Measurements from ENCODE around the gene CZIB. TPM values are rescaled to one million over a fixed set of nuclear protein-coding genes. Genes with fewer than 3 reads are reported as not detected.

The CZIB gene
- total and polyA plus RNA-seq, 2 of the 13 experiments (the other 11 are each of a cell fraction or from before 2014, with no cell fraction given): 49.2 to 67.0 TPM

GRCh38 chr1:53220171-53220961 is at the start of gene CZIB (continued):
- TF ChIP-seq, protein P1, sequence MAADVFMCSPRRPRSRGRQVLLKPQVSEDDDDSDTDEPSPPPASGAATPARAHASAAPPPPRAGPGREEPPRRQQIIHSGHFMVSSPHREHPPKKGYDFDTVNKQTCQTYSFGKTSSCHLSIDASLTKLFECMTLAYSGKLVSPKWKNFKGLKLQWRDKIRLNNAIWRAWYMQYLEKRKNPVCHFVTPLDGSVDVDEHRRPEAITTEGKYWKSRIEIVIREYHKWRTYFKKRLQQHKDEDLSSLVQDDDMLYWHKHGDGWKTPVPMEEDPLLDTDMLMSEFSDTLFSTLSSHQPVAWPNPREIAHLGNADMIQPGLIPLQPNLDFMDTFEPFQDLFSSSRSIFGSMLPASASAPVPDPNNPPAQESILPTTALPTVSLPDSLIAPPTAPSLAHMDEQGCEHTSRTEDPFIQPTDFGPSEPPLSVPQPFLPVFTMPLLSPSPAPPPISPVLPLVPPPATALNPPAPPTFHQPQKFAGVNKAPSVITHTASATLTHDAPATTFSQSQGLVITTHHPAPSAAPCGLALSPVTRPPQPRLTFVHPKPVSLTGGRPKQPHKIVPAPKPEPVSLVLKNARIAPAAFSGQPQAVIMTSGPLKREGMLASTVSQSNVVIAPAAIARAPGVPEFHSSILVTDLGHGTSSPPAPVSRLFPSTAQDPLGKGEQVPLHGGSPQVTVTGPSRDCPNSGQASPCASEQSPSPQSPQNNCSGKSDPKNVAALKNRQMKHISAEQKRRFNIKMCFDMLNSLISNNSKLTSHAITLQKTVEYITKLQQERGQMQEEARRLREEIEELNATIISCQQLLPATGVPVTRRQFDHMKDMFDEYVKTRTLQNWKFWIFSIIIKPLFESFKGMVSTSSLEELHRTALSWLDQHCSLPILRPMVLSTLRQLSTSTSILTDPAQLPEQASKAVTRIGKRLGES (CRISPR knock-in tag; IDR thresholded peaks at IDR 0.05; ENCODE audit: borderline replicate concordance): peak; percentile 60; the same call in 1 of the 2 replicates
- no peak for TF ChIP-seq SMAD9 (CRISPR knock-in tag; IDR thresholded peaks at IDR 0.05)
- no peak for TF ChIP-seq SMAD3 (CRISPR knock-in tag; IDR thresholded peaks at IDR 0.05)

DNA sequence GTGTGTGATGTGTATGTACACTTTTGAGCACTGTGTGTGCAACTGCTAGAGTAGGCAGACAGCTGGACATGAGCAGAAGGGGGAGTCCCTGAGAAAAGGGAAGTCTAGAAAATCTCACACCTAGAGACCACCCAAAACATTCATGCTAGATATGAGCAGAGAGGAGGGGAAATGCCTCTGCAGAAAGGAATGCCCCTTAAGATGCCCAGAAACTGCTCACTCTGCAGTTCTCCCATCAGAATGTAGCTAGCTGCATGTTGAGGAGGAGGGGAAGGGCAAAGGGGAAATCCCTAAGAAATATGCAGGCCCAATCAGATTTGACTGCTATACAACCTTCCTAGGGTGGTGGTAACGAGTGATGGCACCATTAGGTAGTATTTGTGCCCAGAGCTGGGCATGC is 49.7 kb upstream of the CZIB start:
- ATAC-seq (no peak), DNase-seq (ENCODE audit: low spot score) (no peak), FAIRE-seq (no peak)
- POLR2A ChIA-PET: no interaction called here
- Histone ChIP-seq H3K27me3 (ENCODE audit: control insufficient read depth in 1 of 2, insufficient read depth in 2 of 2, low read length in 2 of 2) (no peaks in the 10 kb centered on the region), H3K27ac (ENCODE audit: extremely low read length, insufficient read depth, low read length) (no peak overlapping the region), H2AFZ (ENCODE audit: low read length) (no peak overlapping the region), H3K79me2 (ENCODE audit: insufficient read depth, low read length) (no peaks in the 10 kb centered on the region), H3K9me3 (ENCODE audit: low read length) (no peaks in the 10 kb centered on the region), H4K20me1 (ENCODE audit: insufficient read depth, low read length) (no peaks in the 10 kb centered on the region), H3K4me1 (ENCODE audit: insufficient read depth, low read length) (no peaks in the 10 kb centered on the region), H3K36me3 (replicated peaks in 1 of 2; ENCODE audit: control insufficient read depth in 1 of 2, insufficient read depth in 2 of 2, low read length in 2 of 2) (peaks cover 7 to 11% of the 10 kb centered on the region in 2 experiments; a peak in 4 of 5 replicates), H3K4me2 (ENCODE audit: low read depth, low read length) (no peak overlapping the region), H3K9ac (ENCODE audit: insufficient read depth, low read depth, low read length) (no peak overlapping the region), H3K4me3 (replicated peaks in 1 of 3; ENCODE audit: insufficient read depth in 1 of 3, low read depth in 2 of 3, low read length in 3 of 3) (no peak overlapping the region)
- BruUV-seq (replicated peaks): no TSS peak
- intact Hi-C loops (cut with micrococcal nuclease; ENCODE audit: unreplicated experiment) (no loop called here), in situ Hi-C loops (cut with HindIII; ENCODE audit: extremely low pct_ligation_motif_present, low pct_unique_long_range_greater_than_20kb) (no loop called here)
- 96% methylated on average over 1 of the region's 1 CpG for WGBS (ENCODE audit: low lambda C conversion rate)
- CTCF ChIA-PET (ENCODE audit: low intra/inter-chr PET ratio, low total read pairs): no interaction called here
- TF ChIP-seq, protein P2, sequence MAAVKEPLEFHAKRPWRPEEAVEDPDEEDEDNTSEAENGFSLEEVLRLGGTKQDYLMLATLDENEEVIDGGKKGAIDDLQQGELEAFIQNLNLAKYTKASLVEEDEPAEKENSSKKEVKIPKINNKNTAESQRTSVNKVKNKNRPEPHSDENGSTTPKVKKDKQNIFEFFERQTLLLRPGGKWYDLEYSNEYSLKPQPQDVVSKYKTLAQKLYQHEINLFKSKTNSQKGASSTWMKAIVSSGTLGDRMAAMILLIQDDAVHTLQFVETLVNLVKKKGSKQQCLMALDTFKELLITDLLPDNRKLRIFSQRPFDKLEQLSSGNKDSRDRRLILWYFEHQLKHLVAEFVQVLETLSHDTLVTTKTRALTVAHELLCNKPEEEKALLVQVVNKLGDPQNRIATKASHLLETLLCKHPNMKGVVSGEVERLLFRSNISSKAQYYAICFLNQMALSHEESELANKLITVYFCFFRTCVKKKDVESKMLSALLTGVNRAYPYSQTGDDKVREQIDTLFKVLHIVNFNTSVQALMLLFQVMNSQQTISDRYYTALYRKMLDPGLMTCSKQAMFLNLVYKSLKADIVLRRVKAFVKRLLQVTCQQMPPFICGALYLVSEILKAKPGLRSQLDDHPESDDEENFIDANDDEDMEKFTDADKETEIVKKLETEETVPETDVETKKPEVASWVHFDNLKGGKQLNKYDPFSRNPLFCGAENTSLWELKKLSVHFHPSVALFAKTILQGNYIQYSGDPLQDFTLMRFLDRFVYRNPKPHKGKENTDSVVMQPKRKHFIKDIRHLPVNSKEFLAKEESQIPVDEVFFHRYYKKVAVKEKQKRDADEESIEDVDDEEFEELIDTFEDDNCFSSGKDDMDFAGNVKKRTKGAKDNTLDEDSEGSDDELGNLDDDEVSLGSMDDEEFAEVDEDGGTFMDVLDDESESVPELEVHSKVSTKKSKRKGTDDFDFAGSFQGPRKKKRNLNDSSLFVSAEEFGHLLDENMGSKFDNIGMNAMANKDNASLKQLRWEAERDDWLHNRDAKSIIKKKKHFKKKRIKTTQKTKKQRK (IDR thresholded peaks at IDR 0.05; ENCODE audit: low read length): no peak
- no peak for TF ChIP-seq ZBTB34 (CRISPR knock-in tag; IDR thresholded peaks at IDR 0.05)
- TF ChIP-seq, protein P3, sequence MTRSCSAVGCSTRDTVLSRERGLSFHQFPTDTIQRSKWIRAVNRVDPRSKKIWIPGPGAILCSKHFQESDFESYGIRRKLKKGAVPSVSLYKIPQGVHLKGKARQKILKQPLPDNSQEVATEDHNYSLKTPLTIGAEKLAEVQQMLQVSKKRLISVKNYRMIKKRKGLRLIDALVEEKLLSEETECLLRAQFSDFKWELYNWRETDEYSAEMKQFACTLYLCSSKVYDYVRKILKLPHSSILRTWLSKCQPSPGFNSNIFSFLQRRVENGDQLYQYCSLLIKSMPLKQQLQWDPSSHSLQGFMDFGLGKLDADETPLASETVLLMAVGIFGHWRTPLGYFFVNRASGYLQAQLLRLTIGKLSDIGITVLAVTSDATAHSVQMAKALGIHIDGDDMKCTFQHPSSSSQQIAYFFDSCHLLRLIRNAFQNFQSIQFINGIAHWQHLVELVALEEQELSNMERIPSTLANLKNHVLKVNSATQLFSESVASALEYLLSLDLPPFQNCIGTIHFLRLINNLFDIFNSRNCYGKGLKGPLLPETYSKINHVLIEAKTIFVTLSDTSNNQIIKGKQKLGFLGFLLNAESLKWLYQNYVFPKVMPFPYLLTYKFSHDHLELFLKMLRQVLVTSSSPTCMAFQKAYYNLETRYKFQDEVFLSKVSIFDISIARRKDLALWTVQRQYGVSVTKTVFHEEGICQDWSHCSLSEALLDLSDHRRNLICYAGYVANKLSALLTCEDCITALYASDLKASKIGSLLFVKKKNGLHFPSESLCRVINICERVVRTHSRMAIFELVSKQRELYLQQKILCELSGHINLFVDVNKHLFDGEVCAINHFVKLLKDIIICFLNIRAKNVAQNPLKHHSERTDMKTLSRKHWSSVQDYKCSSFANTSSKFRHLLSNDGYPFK (CRISPR knock-in tag; IDR thresholded peaks at IDR 0.05; ENCODE audit: borderline replicate concordance): no peak

Data from HepG2 (cell line).